ENCODE measurements around the gene NDUFB8.
A peak's percentile ranks its signal among the peaks of the same experiment; 100 is the strongest.

NDUFB8 gene

GRCh38 chr10:100524638-100525037, 5.0 kb downstream of the NDUFB8 start:
- no peak overlapping the region for H3K4me3 ChIP-seq (ENCODE audit: low read depth, low read length)
- TF ChIP-seq CTCF (IDR thresholded peaks at IDR 0.05; ENCODE audit: low read depth, low read length, missing control alignments), result peak; percentile 37
- no peaks in the 10 kb centered on the region for H3K27me3 ChIP-seq (replicated peaks)
- H3K27ac ChIP-seq, result no peak overlapping the region
- DNase-seq, result no peak
- peaks cover 18% of the 10 kb centered on the region for H3K36me3 ChIP-seq (replicated peaks)
- in situ Hi-C loops (cut with HindIII; ENCODE audit: low pct_ligation_motif_present, low sequenced_read_pairs), result loop anchor here (25.0 kb wide), 2 partner anchors 187 to 363 kb away; partner anchors contain the start of genes PKD2L1 and SCD

- Histone ChIP-seq H3K36me3 (replicated peaks) (peaks cover 18% of the 10 kb centered on the region), H3K27me3 (replicated peaks) (no peaks in the 10 kb centered on the region), H3K4me3 (ENCODE audit: low read depth, low read length) (no peak overlapping the region), H3K27ac (no peak overlapping the region)
- TF ChIP-seq CTCF (IDR thresholded peaks at IDR 0.05; ENCODE audit: low read depth, low read length, missing control alignments), result no peak
- in situ Hi-C loops (cut with HindIII; ENCODE audit: low pct_ligation_motif_present, low sequenced_read_pairs), result loop anchor here (25.0 kb wide), 1 partner anchor 187 kb away; the partner anchor contains the start of genes PKD2L1 and SCD
- no peak for DNase-seq
Observed at GRCh38 chr10:100524206-100524605, 5.5 kb downstream of the NDUFB8 start.

GRCh38 chr10:100522945-100523344, 6.7 kb downstream of the NDUFB8 start:
- in situ Hi-C loops (cut with HindIII; ENCODE audit: low pct_ligation_motif_present, low sequenced_read_pairs), result loop anchor here (25.0 kb wide), 1 partner anchor 186 kb away; the partner anchor contains the start of genes PKD2L1 and SCD
- Histone ChIP-seq H3K27ac (no peak overlapping the region), H3K27me3 (replicated peaks) (no peaks in the 10 kb centered on the region), H3K4me3 (ENCODE audit: low read depth, low read length) (no peak overlapping the region), H3K36me3 (replicated peaks) (peaks cover 18% of the 10 kb centered on the region)
- peak; percentile 45 for DNase-seq
- TF ChIP-seq CTCF (IDR thresholded peaks at IDR 0.05; ENCODE audit: low read depth, low read length, missing control alignments), result no peak

GRCh38 chr10:100522107-100522801, 7.4 kb downstream of the NDUFB8 start:
- no peak overlapping the region for H3K27ac ChIP-seq
- no peak overlapping the region for H3K4me3 ChIP-seq (ENCODE audit: low read depth, low read length)
- in situ Hi-C loops (cut with HindIII; ENCODE audit: low pct_ligation_motif_present, low sequenced_read_pairs), result loop anchor here (25.0 kb wide), 1 partner anchor 185 kb away; the partner anchor contains the start of genes PKD2L1 and SCD
- DNase-seq, result no peak
- H3K36me3 ChIP-seq (replicated peaks), result peaks cover 17% of the 10 kb centered on the region
- no peak for TF ChIP-seq CTCF (IDR thresholded peaks at IDR 0.05; ENCODE audit: low read depth, low read length, missing control alignments)
- no peaks in the 10 kb centered on the region for H3K27me3 ChIP-seq (replicated peaks)

- Histone ChIP-seq H3K27me3 (replicated peaks) (no peaks in the 10 kb centered on the region), H3K27ac (no peak overlapping the region), H3K36me3 (replicated peaks) (peaks cover 4% of the 10 kb centered on the region), H3K4me3 (ENCODE audit: low read depth, low read length) (no peak overlapping the region)
- no peak for DNase-seq
- in situ Hi-C loops (cut with HindIII; ENCODE audit: low pct_ligation_motif_present, low sequenced_read_pairs), result loop anchor here (25.0 kb wide), 1 partner anchor 184 kb away; the partner anchor contains the start of genes PKD2L1 and SCD
- no peak for TF ChIP-seq CTCF (IDR thresholded peaks at IDR 0.05; ENCODE audit: low read depth, low read length, missing control alignments)
Observed at GRCh38 chr10:100520811-100521210, 8.9 kb downstream of the NDUFB8 start.
